C4-2B (cell line): ENCODE results near the gene KLK12.

Source experiments
- ZFX ChIP-seq: fragments of 450-650 bp; IDR thresholded peaks from 2 replicates; pipeline ENCODE4 v1.6.1; 2017
- TF ChIP-seq, protein P1 (sequence below): fragments of 450-650 bp; conservative IDR thresholded peaks from 2 replicates; pipeline ENCODE4 v1.5.1; 2017; ENCODE audit warnings: mild to moderate bottlenecking

DNA sequence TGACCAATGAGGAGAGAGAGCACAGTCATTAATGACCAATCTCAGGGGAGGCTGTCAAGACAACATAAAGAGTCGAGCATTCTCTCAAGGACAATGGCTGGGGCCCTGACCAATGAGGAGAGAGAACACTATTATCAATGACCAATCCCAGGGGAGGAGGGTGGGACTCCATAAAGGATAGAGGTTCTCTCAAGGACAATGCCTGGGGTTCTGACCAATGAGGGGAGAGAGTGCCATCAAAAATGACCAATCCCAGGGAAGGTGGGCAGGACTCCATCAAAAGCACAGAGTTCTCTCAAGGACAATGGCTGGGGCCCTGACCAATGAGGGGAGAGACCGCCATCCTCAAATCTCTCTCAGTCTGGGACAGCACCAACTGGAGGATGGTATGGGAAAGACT lies 5.1 kb downstream of the KLK12 start:
- TF ChIP-seq, protein P1, sequence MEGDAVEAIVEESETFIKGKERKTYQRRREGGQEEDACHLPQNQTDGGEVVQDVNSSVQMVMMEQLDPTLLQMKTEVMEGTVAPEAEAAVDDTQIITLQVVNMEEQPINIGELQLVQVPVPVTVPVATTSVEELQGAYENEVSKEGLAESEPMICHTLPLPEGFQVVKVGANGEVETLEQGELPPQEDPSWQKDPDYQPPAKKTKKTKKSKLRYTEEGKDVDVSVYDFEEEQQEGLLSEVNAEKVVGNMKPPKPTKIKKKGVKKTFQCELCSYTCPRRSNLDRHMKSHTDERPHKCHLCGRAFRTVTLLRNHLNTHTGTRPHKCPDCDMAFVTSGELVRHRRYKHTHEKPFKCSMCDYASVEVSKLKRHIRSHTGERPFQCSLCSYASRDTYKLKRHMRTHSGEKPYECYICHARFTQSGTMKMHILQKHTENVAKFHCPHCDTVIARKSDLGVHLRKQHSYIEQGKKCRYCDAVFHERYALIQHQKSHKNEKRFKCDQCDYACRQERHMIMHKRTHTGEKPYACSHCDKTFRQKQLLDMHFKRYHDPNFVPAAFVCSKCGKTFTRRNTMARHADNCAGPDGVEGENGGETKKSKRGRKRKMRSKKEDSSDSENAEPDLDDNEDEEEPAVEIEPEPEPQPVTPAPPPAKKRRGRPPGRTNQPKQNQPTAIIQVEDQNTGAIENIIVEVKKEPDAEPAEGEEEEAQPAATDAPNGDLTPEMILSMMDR: no peak
- TF ChIP-seq ZFX: no peak
